ENCODE data around the gene CCDC146. TPM values are rescaled to one million over a fixed set of nuclear protein-coding genes. Genes with fewer than 3 reads are reported as not detected.

Gene CCDC146
- total and polyA plus RNA-seq, 9 of the 15 experiments (the other 6 are each of a cell fraction or from before 2014, with no cell fraction given): 0.10 to 0.98 (median 0.26) TPM; not detected in 1

- Histone ChIP-seq H3K27me3 (ENCODE audit: control insufficient read depth in 2 of 2, insufficient read depth in 2 of 2, low read length in 2 of 2) (no peaks in the 10 kb centered on the region), H3K9me1 (ENCODE audit: control insufficient read depth, insufficient read depth, low read length) (no peaks in the 10 kb centered on the region), H4K20me1 (replicated peaks; ENCODE audit: control insufficient read depth, insufficient read depth, low read length) (no peaks in the 10 kb centered on the region), H3K4me2 (ENCODE audit: insufficient read depth, low read length) (no peak overlapping the region), H3K9ac (ENCODE audit: insufficient read depth in 1 of 2, low read depth in 2 of 2, low read length in 2 of 2) (no peak overlapping the region), H3K4me1 (replicated peaks in 1 of 2; ENCODE audit: control insufficient read depth in 2 of 2, insufficient read depth in 2 of 2, low read length in 2 of 2) (no peaks in the 10 kb centered on the region), H3K36me3 (ENCODE audit: control insufficient read depth, insufficient read depth, low read length) (no peaks in the 10 kb centered on the region), H3K4me3 (no peak overlapping the region), H3K27ac (ENCODE audit: extremely low read depth, low read depth, low read length) (no peak overlapping the region), H3K79me2 (ENCODE audit: control insufficient read depth, insufficient read depth, low read length) (no peaks in the 10 kb centered on the region), H3K9me3 (replicated peaks; ENCODE audit: control insufficient read depth, insufficient read depth, low read depth, low read length) (no peaks in the 10 kb centered on the region), H2AFZ (ENCODE audit: low read depth, low read length) (no peak overlapping the region)
- ChIA-PET CTCF (ENCODE audit: low intra/inter-chr PET ratio) (no interaction called here), POLR2A (no interaction called here)
- no TSS peak for BruUV-seq (replicated peaks)
- ATAC-seq (no peak), FAIRE-seq (no peak), DNase-seq (ENCODE audit: extremely low read depth in 1 of 4, low spot score in 3 of 4) (no peak)
- intact Hi-C loops (cut with micrococcal nuclease): no loop called here
- in situ Hi-C loops (cut with MboI): no loop called here
- 0% methylated on average over 1 of the region's 1 CpG for WGBS (ENCODE audit: insufficient coverage, low coverage, missing lambda C conversion rate)
- no peak for TF ChIP-seq ZNF165 (CRISPR knock-in tag; IDR thresholded peaks at IDR 0.05; ENCODE audit: borderline replicate concordance)
- TF ChIP-seq, protein P1, sequence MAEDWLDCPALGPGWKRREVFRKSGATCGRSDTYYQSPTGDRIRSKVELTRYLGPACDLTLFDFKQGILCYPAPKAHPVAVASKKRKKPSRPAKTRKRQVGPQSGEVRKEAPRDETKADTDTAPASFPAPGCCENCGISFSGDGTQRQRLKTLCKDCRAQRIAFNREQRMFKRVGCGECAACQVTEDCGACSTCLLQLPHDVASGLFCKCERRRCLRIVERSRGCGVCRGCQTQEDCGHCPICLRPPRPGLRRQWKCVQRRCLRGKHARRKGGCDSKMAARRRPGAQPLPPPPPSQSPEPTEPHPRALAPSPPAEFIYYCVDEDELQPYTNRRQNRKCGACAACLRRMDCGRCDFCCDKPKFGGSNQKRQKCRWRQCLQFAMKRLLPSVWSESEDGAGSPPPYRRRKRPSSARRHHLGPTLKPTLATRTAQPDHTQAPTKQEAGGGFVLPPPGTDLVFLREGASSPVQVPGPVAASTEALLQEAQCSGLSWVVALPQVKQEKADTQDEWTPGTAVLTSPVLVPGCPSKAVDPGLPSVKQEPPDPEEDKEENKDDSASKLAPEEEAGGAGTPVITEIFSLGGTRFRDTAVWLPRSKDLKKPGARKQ (CRISPR knock-in tag; IDR thresholded peaks at IDR 0.05): no peak
- no peak for TF ChIP-seq POLR3G (IDR thresholded peaks at IDR 0.05; ENCODE audit: extremely low read depth, insufficient read length, insufficient replicate concordance)
- TF ChIP-seq MTA1 (IDR thresholded peaks at IDR 0.05; ENCODE audit: borderline replicate concordance): no peak
- TF ChIP-seq GTF2F1 (IDR thresholded peaks at IDR 0.05; ENCODE audit: low read depth, low read length): no peak
- TF ChIP-seq MAZ (CRISPR knock-in tag; conservative IDR thresholded peaks at IDR 0.05 in 1 of 2, IDR thresholded peaks at IDR 0.05 in 1 of 2): no peak
- TF ChIP-seq PRDM10 (IDR thresholded peaks at IDR 0.05; ENCODE audit: partially characterized antibody): no peak
- TF ChIP-seq TBL1XR1 (IDR thresholded peaks at IDR 0.05; ENCODE audit: low read length in 2 of 2): no peak
- TF ChIP-seq HDAC1 (IDR thresholded peaks at IDR 0.05): no peak
- TF ChIP-seq E2F3 (CRISPR knock-in tag; IDR thresholded peaks at IDR 0.05): no peak
- TF ChIP-seq ZNF518B (CRISPR knock-in tag; IDR thresholded peaks at IDR 0.05): no peak
- no peak for TF ChIP-seq KLF16 (IDR thresholded peaks at IDR 0.05)
- no peak for TF ChIP-seq TFE3 (CRISPR knock-in tag; IDR thresholded peaks at IDR 0.05)
Measured at GRCh38 chr7:77157446-77157845, 35.0 kb downstream of the CCDC146 start.

Data from K562 (cell line).